Loucy (cell line): ENCODE results near the gene SPECC1.

Source experiments
- H2AFZ ChIP-seq: fragments of 200-600 bp; sonication (generic); 2 replicates; pipeline ENCODE4 v1.6.0; 2016; ENCODE audit warnings: antibody characterized with exemption, mild to moderate bottlenecking, low read length, moderate library complexity
- H3F3A ChIP-seq: fragments of 200-600 bp; 2 replicates; pipeline ENCODE4 v1.6.0; 2016; ENCODE audit warnings: antibody characterized with exemption, low read depth, mild to moderate bottlenecking
- H3K27me3 ChIP-seq: fragments of 200-600 bp; sonication (generic); 2 replicates; pipeline ENCODE4 v1.6.1; 2014; ENCODE audit warnings: low read length, mild to moderate bottlenecking; ENCODE audit not compliant: insufficient read depth, poor library complexity, severe bottlenecking
- H3K36me3 ChIP-seq: fragments of 200-600 bp; sonication (generic); 2 replicates; pipeline ENCODE4 v1.6.1; 2016; ENCODE audit warnings: low read length; ENCODE audit not compliant: insufficient read depth
- H3K4me1 ChIP-seq: fragments of 200-600 bp; sonication (generic); 2 replicates; pipeline ENCODE4 v1.5.1; 2014; ENCODE audit warnings: low read length, mild to moderate bottlenecking; ENCODE audit not compliant: insufficient read depth, poor library complexity, severe bottlenecking
- H3K4me2 ChIP-seq: fragments of 200-600 bp; sonication (generic); 2 replicates; pipeline ENCODE4 v1.6.0; 2014; ENCODE audit warnings: antibody characterized with exemption, low read length, low read depth, mild to moderate bottlenecking; ENCODE audit not compliant: poor library complexity, severe bottlenecking
- H3K4me3 ChIP-seq: fragments of 200-600 bp; sonication (generic); 2 replicates; pipeline ENCODE4 v1.5.1; 2014; ENCODE audit warnings: low read length, mild to moderate bottlenecking, mixed read lengths; ENCODE audit not compliant: poor library complexity, severe bottlenecking
- H3K79me2 ChIP-seq: fragments of 200-600 bp; sonication (generic); 2 replicates; pipeline ENCODE4 v1.6.1; 2014; ENCODE audit warnings: low read length; ENCODE audit not compliant: insufficient read depth
- H3K9ac ChIP-seq: fragments of 200-600 bp; sonication (generic); 2 replicates; pipeline ENCODE4 v1.6.0; 2014; ENCODE audit warnings: mild to moderate bottlenecking, low read depth, low read length, moderate library complexity; ENCODE audit not compliant: poor library complexity, severe bottlenecking
- H3K9me2 ChIP-seq: fragments of 200-600 bp; sonication (generic); replicated peaks from 2 replicates; pipeline ENCODE4 v1.6.1; 2016; ENCODE audit warnings: low read depth, low read length, mixed read lengths
- H3K9me3 ChIP-seq: fragments of 200-600 bp; sonication (generic); 2 replicates; pipeline ENCODE4 v1.6.1; 2014; ENCODE audit warnings: mild to moderate bottlenecking, antibody characterized with exemption, low read length, low read depth; ENCODE audit not compliant: insufficient read depth
- H4K20me1 ChIP-seq: fragments of 200-600 bp; sonication (generic); 2 replicates; pipeline ENCODE4 v1.6.0; 2014; ENCODE audit warnings: antibody characterized with exemption, low read length, mild to moderate bottlenecking; ENCODE audit not compliant: insufficient read depth, poor library complexity, severe bottlenecking
- CTCF ChIP-seq: fragments of 200-600 bp; sonication (generic); conservative IDR thresholded peaks from 2 replicates; pipeline ENCODE4 v1.5.1; 2014; ENCODE audit warnings: mild to moderate bottlenecking, antibody characterized with exemption, low read length
- EZH2phosphoT487 ChIP-seq: fragments of 200-600 bp; IDR thresholded peaks from 2 replicates; pipeline ENCODE4 v1.6.1; 2018; ENCODE audit warnings: antibody characterized with exemption, mild to moderate bottlenecking, moderate library complexity, borderline replicate concordance

SPECC1 gene

GRCh38 chr17:20084621-20085282, 75.6 kb downstream of the SPECC1 start:
- no peaks in the 10 kb centered on the region for H3K27me3 ChIP-seq
- no peaks in the 10 kb centered on the region for H3K36me3 ChIP-seq
- H3F3A ChIP-seq: no peaks in the 10 kb centered on the region
- peaks cover 7% of the 10 kb centered on the region for H3K4me1 ChIP-seq
- no peaks in the 10 kb centered on the region for H3K9me2 ChIP-seq
- no peak overlapping the region for H3K4me2 ChIP-seq
- no peak overlapping the region for H3K4me3 ChIP-seq
- H2AFZ ChIP-seq: no peak overlapping the region
- TF ChIP-seq CTCF: no peak
- TF ChIP-seq EZH2phosphoT487: no peak
- no peaks in the 10 kb centered on the region for H3K9me3 ChIP-seq
- no peaks in the 10 kb centered on the region for H4K20me1 ChIP-seq
- no peak overlapping the region for H3K9ac ChIP-seq
- peaks cover 56% of the 10 kb centered on the region for H3K79me2 ChIP-seq

DNA sequence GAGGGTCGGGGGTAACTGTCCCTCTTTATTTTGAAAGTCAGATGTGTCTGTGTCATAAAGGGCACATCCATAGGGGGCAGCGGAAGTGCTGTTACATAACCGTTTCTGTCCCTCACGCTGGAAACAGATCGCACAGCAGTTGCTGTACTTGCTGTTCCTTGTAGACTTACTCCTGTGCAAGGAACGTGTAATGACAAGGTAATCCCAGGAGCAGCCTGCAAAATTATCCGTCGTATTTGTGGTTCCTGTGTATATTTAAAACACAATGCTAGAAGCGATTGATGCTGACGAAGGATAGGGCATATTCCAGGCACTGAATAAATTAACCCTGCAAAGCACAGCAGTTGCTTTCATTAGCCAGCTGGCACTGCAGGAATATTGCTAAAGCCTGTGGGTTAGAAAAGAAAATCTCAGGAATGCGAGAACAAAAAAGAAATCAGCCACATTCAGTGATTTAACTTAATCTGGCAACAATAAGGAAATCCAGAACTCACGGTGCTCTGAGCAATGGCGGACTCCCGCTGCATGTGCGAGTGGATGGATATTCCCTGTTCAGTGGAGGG, 76.2 kb downstream of the SPECC1 start:
- Histone ChIP-seq H3K27me3 (no peaks in the 10 kb centered on the region), H3K9ac (no peak overlapping the region), H3K4me1 (peaks cover 7% of the 10 kb centered on the region), H3K4me2 (no peak overlapping the region), H3F3A (no peaks in the 10 kb centered on the region), H3K9me2 (no peaks in the 10 kb centered on the region), H3K79me2 (peaks cover 50% of the 10 kb centered on the region), H4K20me1 (no peaks in the 10 kb centered on the region), H3K9me3 (no peaks in the 10 kb centered on the region), H3K4me3 (no peak overlapping the region), H3K36me3 (no peaks in the 10 kb centered on the region), H2AFZ (no peak overlapping the region)
- TF ChIP-seq EZH2phosphoT487 (no peak), CTCF (peak; percentile 27)

DNA sequence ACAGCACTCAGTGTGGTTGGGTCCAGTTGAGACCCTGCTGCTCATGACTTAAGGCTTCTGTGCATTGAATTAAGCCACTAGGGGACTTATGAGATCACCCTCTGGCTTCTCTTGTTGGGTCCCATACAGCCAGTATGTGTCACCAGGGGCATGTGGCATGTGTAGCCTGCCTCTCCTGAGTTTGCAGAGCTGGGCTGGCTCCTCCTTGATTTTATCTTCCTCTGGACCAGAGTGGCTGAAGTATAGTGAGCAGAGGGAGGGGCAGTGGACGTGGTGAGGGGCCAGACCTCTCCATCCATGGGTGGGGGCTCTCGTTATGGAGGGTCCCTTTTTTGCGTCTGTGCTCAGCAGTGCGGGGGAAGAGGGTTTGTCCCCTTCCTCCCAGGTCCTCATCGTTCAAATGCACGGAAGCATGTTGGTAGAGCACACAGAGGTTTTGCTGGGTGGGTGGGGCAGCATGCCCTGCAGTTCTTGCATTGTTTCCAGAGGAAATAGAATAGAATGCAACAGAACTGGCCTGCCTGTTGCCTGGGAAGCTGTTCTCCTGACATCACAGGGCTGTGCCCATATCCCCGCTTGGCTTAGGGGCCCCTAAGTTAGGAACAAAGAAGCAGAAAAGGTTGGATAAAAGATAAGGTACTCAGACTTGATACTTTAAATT, 77.4 kb downstream of the SPECC1 start:
- TF ChIP-seq EZH2phosphoT487 (no peak), CTCF (no peak; the same call in 1 of the 2 replicates)
- Histone ChIP-seq H3K27me3 (no peaks in the 10 kb centered on the region), H3K4me3 (no peak overlapping the region), H3K4me2 (no peak overlapping the region), H4K20me1 (no peaks in the 10 kb centered on the region), H2AFZ (no peak overlapping the region), H3K9me2 (no peaks in the 10 kb centered on the region), H3F3A (no peaks in the 10 kb centered on the region), H3K79me2 (peaks cover 50% of the 10 kb centered on the region), H3K4me1 (peaks cover 10% of the 10 kb centered on the region), H3K9me3 (no peaks in the 10 kb centered on the region), H3K36me3 (no peaks in the 10 kb centered on the region), H3K9ac (no peak overlapping the region)
